ENCODE data around the gene SDK1. TPM values are rescaled to one million over a fixed set of nuclear protein-coding genes. Genes with fewer than 3 reads are reported as not detected.

Gene SDK1
- total RNA-seq, 2 experiments from 2014 or later: 0.19 to 0.36 TPM

GRCh38 chr7:3598854-3599253 lies 297.8 kb downstream of the SDK1 start:
- TF ChIP-seq CTCF (conservative IDR thresholded peaks at IDR 0.05; ENCODE audit: low read length): no peak
- TF ChIP-seq EZH2phosphoT487 (IDR thresholded peaks at IDR 0.05; ENCODE audit: borderline replicate concordance, low read depth, low read length): no peak
- Histone ChIP-seq H3K9me3 (ENCODE audit: low read length) (no peaks in the 10 kb centered on the region), H3K27ac (ENCODE audit: low read depth, low read length, poor library complexity, severe bottlenecking) (no peak overlapping the region), H4K20me1 (ENCODE audit: insufficient read depth, low read length) (no peaks in the 10 kb centered on the region), H2AFZ (ENCODE audit: low read length) (no peak overlapping the region), H3K4me2 (ENCODE audit: low read length) (no peak overlapping the region), H3K79me2 (ENCODE audit: insufficient read depth, low read depth, low read length) (no peaks in the 10 kb centered on the region), H3K36me3 (ENCODE audit: insufficient read depth, low read length) (no peaks in the 10 kb centered on the region), H3K4me3 (ENCODE audit: low read depth, low read length, poor library complexity, severe bottlenecking) (no peak overlapping the region), H3K4me1 (ENCODE audit: insufficient read depth, low read length, poor library complexity, severe bottlenecking) (peaks cover 19% of the 10 kb centered on the region), H3K9me2 (ENCODE audit: insufficient read depth, low read length) (no peaks in the 10 kb centered on the region)
- POLR2A ChIA-PET: no interaction called here
- CTCF ChIA-PET (ENCODE audit: unreplicated experiment): no interaction called here
- DNase-seq (ENCODE audit: low spot score): no peak
- intact Hi-C loops (cut with micrococcal nuclease; ENCODE audit: unreplicated experiment): no loop called here
- BruUV-seq (replicated peaks): no TSS peak

- Histone ChIP-seq H3K9me2 (ENCODE audit: insufficient read depth, low read length) (no peaks in the 10 kb centered on the region), H3K9me3 (ENCODE audit: low read length) (no peaks in the 10 kb centered on the region), H3K4me3 (ENCODE audit: low read depth, low read length, poor library complexity, severe bottlenecking) (no peak overlapping the region), H3K36me3 (ENCODE audit: insufficient read depth, low read length) (no peaks in the 10 kb centered on the region), H3K4me1 (ENCODE audit: insufficient read depth, low read length, poor library complexity, severe bottlenecking) (no peaks in the 10 kb centered on the region), H4K20me1 (ENCODE audit: insufficient read depth, low read length) (no peaks in the 10 kb centered on the region), H3K4me2 (ENCODE audit: low read length) (no peak overlapping the region), H2AFZ (ENCODE audit: low read length) (no peak overlapping the region), H3K27ac (ENCODE audit: low read depth, low read length, poor library complexity, severe bottlenecking) (no peak overlapping the region), H3K79me2 (ENCODE audit: insufficient read depth, low read depth, low read length) (no peaks in the 10 kb centered on the region)
- TF ChIP-seq CTCF (conservative IDR thresholded peaks at IDR 0.05; ENCODE audit: low read length) (no peak), EZH2phosphoT487 (IDR thresholded peaks at IDR 0.05; ENCODE audit: borderline replicate concordance, low read depth, low read length) (no peak)
- POLR2A ChIA-PET: interaction anchor here (0.6 kb wide), 1 partner anchor 188 kb away, joined by 3 read pairs; no protein-coding TSS in a partner anchor
- CTCF ChIA-PET (ENCODE audit: unreplicated experiment): no interaction called here
- DNase-seq (ENCODE audit: low spot score): no peak
- BruUV-seq (replicated peaks): no TSS peak
- intact Hi-C loops (cut with micrococcal nuclease; ENCODE audit: unreplicated experiment): no loop called here
Observed at GRCh38 chr7:3605222-3605621, 304.2 kb downstream of the SDK1 start.

GRCh38 chr7:3606436-3606835 lies 305.4 kb downstream of the SDK1 start:
- intact Hi-C loops (cut with micrococcal nuclease; ENCODE audit: unreplicated experiment): no loop called here
- DNase-seq (ENCODE audit: low spot score): no peak
- BruUV-seq (replicated peaks): no TSS peak
- CTCF ChIA-PET (ENCODE audit: unreplicated experiment): no interaction called here
- H4K20me1 ChIP-seq (ENCODE audit: insufficient read depth, low read length): no peaks in the 10 kb centered on the region
- POLR2A ChIA-PET: no interaction called here
- TF ChIP-seq CTCF (conservative IDR thresholded peaks at IDR 0.05; ENCODE audit: low read length) (no peak), EZH2phosphoT487 (IDR thresholded peaks at IDR 0.05; ENCODE audit: borderline replicate concordance, low read depth, low read length) (no peak)
- H3K4me3 ChIP-seq (ENCODE audit: low read depth, low read length, poor library complexity, severe bottlenecking): no peak overlapping the region
- H2AFZ ChIP-seq (ENCODE audit: low read length): no peak overlapping the region
- H3K9me2 ChIP-seq (ENCODE audit: insufficient read depth, low read length): no peaks in the 10 kb centered on the region
- H3K36me3 ChIP-seq (ENCODE audit: insufficient read depth, low read length): no peaks in the 10 kb centered on the region
- no peaks in the 10 kb centered on the region for H3K9me3 ChIP-seq (ENCODE audit: low read length)
- no peaks in the 10 kb centered on the region for H3K79me2 ChIP-seq (ENCODE audit: insufficient read depth, low read depth, low read length)
- no peaks in the 10 kb centered on the region for H3K4me1 ChIP-seq (ENCODE audit: insufficient read depth, low read length, poor library complexity, severe bottlenecking)
- H3K4me2 ChIP-seq (ENCODE audit: low read length): no peak overlapping the region
- no peak overlapping the region for H3K27ac ChIP-seq (ENCODE audit: low read depth, low read length, poor library complexity, severe bottlenecking)

All from OCI-LY7 (cell line).